ENCODE measurements around the gene ADGRA1. TPM values are rescaled to one million over a fixed set of nuclear protein-coding genes. Genes with fewer than 3 reads are reported as not detected.

The ADGRA1 gene
- total and polyA plus RNA-seq, 10 of the 15 experiments (the other 5 are each of a cell fraction or from before 2014, with no cell fraction given), result not detected

GRCh38 chr10:133061296-133062038, 26.3 kb upstream of the ADGRA1 start:
- intact Hi-C loops (cut with micrococcal nuclease; ENCODE audit: unreplicated experiment), result no loop called here
- BruUV-seq (replicated peaks), result no TSS peak
- ChIA-PET CTCF (no interaction called here), SMC1A (ENCODE audit: uncharacterized antibody, unreplicated experiment) (no interaction called here), POLR2A (no interaction called here), RAD21 (ENCODE audit: unreplicated experiment) (no interaction called here)
- TF ChIP-seq EGR1 (IDR thresholded peaks at IDR 0.05; ENCODE audit: borderline replicate concordance in 1 of 2, low read depth in 2 of 2, low read length in 2 of 2), result no peak
- no peak for TF ChIP-seq USF1 (IDR thresholded peaks at IDR 0.05; ENCODE audit: borderline replicate concordance, extremely low read length, insufficient read depth, low read depth, low read length)
- TF ChIP-seq, protein P1, sequence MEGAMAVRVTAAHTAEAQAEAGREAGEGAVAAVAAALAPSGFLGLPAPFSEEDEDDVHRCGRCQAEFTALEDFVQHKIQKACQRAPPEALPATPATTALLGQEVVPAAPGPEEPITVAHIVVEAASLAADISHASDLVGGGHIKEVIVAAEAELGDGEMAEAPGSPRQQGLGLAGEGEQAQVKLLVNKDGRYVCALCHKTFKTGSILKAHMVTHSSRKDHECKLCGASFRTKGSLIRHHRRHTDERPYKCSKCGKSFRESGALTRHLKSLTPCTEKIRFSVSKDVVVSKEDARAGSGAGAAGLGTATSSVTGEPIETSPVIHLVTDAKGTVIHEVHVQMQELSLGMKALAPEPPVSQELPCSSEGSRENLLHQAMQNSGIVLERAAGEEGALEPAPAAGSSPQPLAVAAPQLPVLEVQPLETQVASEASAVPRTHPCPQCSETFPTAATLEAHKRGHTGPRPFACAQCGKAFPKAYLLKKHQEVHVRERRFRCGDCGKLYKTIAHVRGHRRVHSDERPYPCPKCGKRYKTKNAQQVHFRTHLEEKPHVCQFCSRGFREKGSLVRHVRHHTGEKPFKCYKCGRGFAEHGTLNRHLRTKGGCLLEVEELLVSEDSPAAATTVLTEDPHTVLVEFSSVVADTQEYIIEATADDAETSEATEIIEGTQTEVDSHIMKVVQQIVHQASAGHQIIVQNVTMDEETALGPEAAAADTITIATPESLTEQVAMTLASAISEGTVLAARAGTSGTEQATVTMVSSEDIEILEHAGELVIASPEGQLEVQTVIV (IDR thresholded peaks at IDR 0.05; ENCODE audit: borderline replicate concordance, partially characterized antibody), result no peak
- TF ChIP-seq EZH2 (IDR thresholded peaks at IDR 0.05; ENCODE audit: borderline replicate concordance, control insufficient read depth, low read depth, low read length), result no peak
- TF ChIP-seq ZBTB11 (CRISPR knock-in tag; IDR thresholded peaks at IDR 0.05), result no peak
- TF ChIP-seq ZSCAN29 (IDR thresholded peaks at IDR 0.05), result no peak
- no peak for TF ChIP-seq SMARCA5 (IDR thresholded peaks at IDR 0.05)
- TF ChIP-seq IKZF1 (conservative IDR thresholded peaks at IDR 0.05), result no peak
- Histone ChIP-seq H3K4me2 (ENCODE audit: control insufficient read depth, insufficient read depth) (no peak overlapping the region), H2AFZ (ENCODE audit: control insufficient read depth, low read depth, low read length) (no peak overlapping the region), H3K79me2 (ENCODE audit: control insufficient read depth, insufficient read depth, low read length) (no peaks in the 10 kb centered on the region), H3K4me3 (no peak overlapping the region), H3K27ac (ENCODE audit: control insufficient read depth, insufficient read depth) (no peak overlapping the region), H3K9ac (ENCODE audit: control insufficient read depth, insufficient read depth, low read length) (no peak overlapping the region), H3K9me3 (replicated peaks; ENCODE audit: control insufficient read depth, insufficient read depth, low read length) (no peaks in the 10 kb centered on the region; the same call in 2 of the 3 replicates), H3K36me3 (ENCODE audit: control insufficient read depth in 2 of 2, insufficient read depth in 2 of 2, low read length in 1 of 2) (no peaks in the 10 kb centered on the region), H4K20me1 (ENCODE audit: control insufficient read depth, insufficient read depth) (no peaks in the 10 kb centered on the region), H3K27me3 (replicated peaks in 1 of 2; ENCODE audit: control insufficient read depth in 2 of 2, insufficient read depth in 2 of 2, low read length in 1 of 2) (no peaks in the 10 kb centered on the region), H3K4me1 (ENCODE audit: control insufficient read depth, insufficient read depth, low read length) (no peaks in the 10 kb centered on the region)
- no peak for FAIRE-seq
- DNase-seq (ENCODE audit: low read depth, low spot score), result no peak
- no peak for ATAC-seq
- in situ Hi-C loops (cut with MboI), result no loop called here
- WGBS (ENCODE audit: insufficient coverage, insufficient replicate concordance, low lambda C conversion rate, missing lambda C conversion rate), result 35% methylated on average over 22 of the region's 23 CpGs
